ENCODE data around the gene APMAP. TPM values are rescaled to one million over a fixed set of nuclear protein-coding genes. Genes with fewer than 3 reads are reported as not detected.

Gene APMAP
- total RNA-seq (10 to 100 TPM; 46.0 to 46.2 TPM), polyA plus RNA-seq (100 to 1,000 TPM in 1 of 3 donors, 10 to 100 TPM in 2; 74.5 to 234 (median 81.7) TPM), total RNA-seq (26.6 to 151 (median 70.9) reads per million in 6 experiments)

DNA sequence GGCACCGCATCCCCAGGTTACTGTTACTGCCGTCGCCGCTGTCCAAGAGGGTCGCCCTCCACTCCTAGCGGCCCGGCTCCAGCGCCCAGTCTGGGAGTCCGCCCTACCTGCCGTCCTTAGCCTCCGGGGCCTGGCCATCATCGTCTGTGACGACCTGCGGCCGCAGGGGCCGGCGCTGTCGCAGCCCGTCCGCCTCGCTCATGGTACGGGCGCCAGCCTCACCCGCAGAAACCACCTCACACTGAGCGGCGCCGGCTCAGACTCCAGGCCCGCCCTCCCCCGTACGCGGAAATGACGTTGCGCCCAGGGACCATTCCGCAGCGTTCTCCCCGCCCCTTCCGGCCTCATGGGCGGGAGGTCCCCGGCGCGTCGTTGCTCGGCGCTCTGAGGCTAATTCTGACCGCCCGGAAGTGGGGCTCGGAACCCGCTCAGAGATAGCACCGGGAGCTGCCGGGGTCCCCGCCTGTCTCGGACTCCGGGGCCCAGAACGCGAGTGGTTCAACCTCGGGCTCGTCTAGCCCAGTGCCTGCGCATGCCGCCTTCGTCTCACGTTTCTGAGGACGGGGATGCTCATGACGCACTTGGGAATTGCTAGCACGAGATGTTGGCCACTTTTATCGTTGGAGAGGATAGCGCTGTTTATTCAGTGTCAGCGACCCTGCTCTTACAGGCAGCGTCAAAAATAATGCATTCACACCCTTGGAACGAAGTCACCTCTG lies at the start of gene APMAP:
APMAP (minus strand) TSS at position 265 of the 719 bp plus-strand sequence; CDS start at position 202, 63 bp downstream.
- Mint-ChIP-seq H3K27ac (peak within 1 kb of the TSS; percentile 93 to 99 (median 98)), H3K4me3 (peak within 1 kb of the TSS; percentile 93 to 97 (median 96)), H3K4me1 (peaks cover 36 to 72% (median 56%) of the 10 kb centered on the region in 4 donors), H3K36me3 (peaks cover 0 to 4% (median 0%) of the 10 kb centered on the region in 3 donors), H3K27me3 (no peaks in the 10 kb centered on the region), H3K9me3 (no peaks in the 10 kb centered on the region)
- POLR2A ChIA-PET = interaction anchor here (1.1 to 5.6 kb wide), 7 partner anchors 45 to 268 kb away, joined by 3 to 83 read pairs (median 6); partner anchors contain the start of genes ACSS1 and ENTPD6
- ATAC-seq (peak; percentile 92 to 93), DNase-seq (peak; percentile 89 to 97 (median 95))

- H3K4me3 Mint-ChIP-seq = peak overlapping the region in 5 of 10 donors; percentile 20 to 87 (median 66)
These were observed 49.4 kb upstream of the APMAP start for GRCh38 chr20:25041813-25042530.

GRCh38 chr20:25040438-25040831 lies 47.9 kb upstream of the APMAP start:
- Mint-ChIP-seq H3K9me3 (no peaks in the 10 kb centered on the region), H3K27ac (peak overlapping the region; percentile 69 to 94 (median 80)), H3K4me1 (peaks cover 33 to 81% (median 65%) of the 10 kb centered on the region in 4 donors), H3K4me3 (peak overlapping the region in 1 of 10 donors; percentile 10), H3K36me3 (peaks cover 0 to under 1% (median 0%) of the 10 kb centered on the region in 3 donors), H3K27me3 (no peaks in the 10 kb centered on the region)
- peak in 1 of 10 donors; percentile 35 for DNase-seq
- no peak for ATAC-seq
- POLR2A ChIA-PET = no interaction called here

More at GRCh38 chr20:25041813-25042530, 49.4 kb upstream of the APMAP start:
- DNase-seq (peak in 1 of 10 donors; percentile 48), ATAC-seq (no peak)
- POLR2A ChIA-PET = interaction anchor here (1.6 to 3.5 kb wide), 2 partner anchors 16 to 23 kb away, joined by 4 to 43 read pairs; partner anchors contain the start of gene ACSS1
- Mint-ChIP-seq H3K9me3 (no peaks in the 10 kb centered on the region), H3K36me3 (peaks cover 0 to 14% (median 2%) of the 10 kb centered on the region in 3 donors), H3K4me1 (peaks cover 21 to 68% (median 50%) of the 10 kb centered on the region in 4 donors), H3K27me3 (no peaks in the 10 kb centered on the region), H3K27ac (peak overlapping the region; percentile 93 to 98 (median 95))

GRCh38 chr20:25039697-25040437 lies 47.3 kb upstream of the APMAP start:
- Mint-ChIP-seq H3K27me3 (no peaks in the 10 kb centered on the region), H3K9me3 (no peaks in the 10 kb centered on the region), H3K27ac (peak overlapping the region; percentile 69 to 94 (median 80)), H3K4me3 (no peak overlapping the region), H3K36me3 (no peaks in the 10 kb centered on the region), H3K4me1 (peaks cover 33 to 84% (median 69%) of the 10 kb centered on the region in 4 donors)
- ATAC-seq (no peak), DNase-seq (peak in 1 of 10 donors; percentile 50)
- POLR2A ChIA-PET = no interaction called here

- no peaks in the 10 kb centered on the region for H3K36me3 Mint-ChIP-seq
- no peak overlapping the region for H3K4me3 Mint-ChIP-seq
- H3K4me1 Mint-ChIP-seq = peaks cover 33 to 82% (median 74%) of the 10 kb centered on the region in 4 donors
- ATAC-seq (no peak), DNase-seq (peak in 1 of 10 donors; percentile 22)
- POLR2A ChIA-PET = interaction anchor here (0.7 to 2.1 kb wide), 2 partner anchors 8 to 46 kb away, joined by 3 to 7 read pairs; partner anchors contain the start of gene APMAP
- no peaks in the 10 kb centered on the region for H3K27me3 Mint-ChIP-seq
- H3K27ac Mint-ChIP-seq = peak overlapping the region; percentile 69 to 96 (median 93)
- no peaks in the 10 kb centered on the region for H3K9me3 Mint-ChIP-seq
These were observed 46.1 kb upstream of the APMAP start for GRCh38 chr20:25038591-25039015.

DNA sequence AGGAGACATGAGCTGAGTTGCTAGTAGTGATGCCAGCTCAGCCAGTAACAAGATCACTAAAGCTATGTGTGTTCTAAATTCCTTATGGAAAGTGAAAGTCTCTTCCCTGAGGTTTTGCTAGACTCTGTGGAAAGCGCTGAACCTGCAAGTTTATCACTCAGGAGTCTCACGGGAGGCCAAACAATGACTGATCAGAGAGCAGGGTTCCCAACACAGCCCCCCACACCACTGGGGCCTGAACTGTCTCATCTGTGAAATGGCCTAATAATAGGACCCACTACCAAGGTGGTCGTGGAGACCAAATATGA lies 45.5 kb upstream of the APMAP start:
- Mint-ChIP-seq H3K27ac (peak overlapping the region; percentile 86 to 96 (median 93)), H3K4me1 (peaks cover 33 to 79% (median 73%) of the 10 kb centered on the region in 4 donors), H3K9me3 (no peaks in the 10 kb centered on the region), H3K4me3 (peak overlapping the region in 5 of 10 donors; percentile 41 to 65 (median 55)), H3K36me3 (no peaks in the 10 kb centered on the region), H3K27me3 (no peaks in the 10 kb centered on the region)
- POLR2A ChIA-PET = interaction anchor here (0.7 to 2.8 kb wide), 4 partner anchors 9 to 46 kb away, joined by 3 to 23 read pairs (median 5); partner anchors contain the start of genes ACSS1 and APMAP
- DNase-seq (no peak), ATAC-seq (no peak)

- peak in 5 of 10 donors; percentile 9 to 63 (median 40) for DNase-seq
- Mint-ChIP-seq H3K9me3 (no peaks in the 10 kb centered on the region), H3K4me1 (peaks cover 30 to 73% (median 68%) of the 10 kb centered on the region in 4 donors), H3K36me3 (peaks cover 0 to 5% (median 0%) of the 10 kb centered on the region in 3 donors), H3K27me3 (no peaks in the 10 kb centered on the region), H3K27ac (peak overlapping the region; percentile 86 to 96 (median 93)), H3K4me3 (peak overlapping the region in 9 of 10 donors; percentile 29 to 71 (median 55))
- POLR2A ChIA-PET = interaction anchor here (0.7 to 2.8 kb wide), 5 partner anchors 8 to 45 kb away, joined by 3 to 23 read pairs (median 6); partner anchors contain the start of genes ACSS1 and APMAP
- peak; percentile 71 to 83 for ATAC-seq
These were observed 44.9 kb upstream of the APMAP start for GRCh38 chr20:25037288-25038102.

- DNase-seq (peak in 1 of 10 donors; percentile 27), ATAC-seq (no peak)
- peaks cover 0 to 10% (median 3%) of the 10 kb centered on the region in 3 donors for H3K36me3 Mint-ChIP-seq
- no peaks in the 10 kb centered on the region for H3K27me3 Mint-ChIP-seq
- no peaks in the 10 kb centered on the region for H3K9me3 Mint-ChIP-seq
- POLR2A ChIA-PET = interaction anchor here (0.6 to 2.8 kb wide), 7 partner anchors 9 to 648 kb away, joined by 3 to 23 read pairs (median 4); partner anchors contain the start of gene ACSS1
- H3K4me1 Mint-ChIP-seq = peaks cover 29 to 66% (median 60%) of the 10 kb centered on the region in 4 donors
- H3K4me3 Mint-ChIP-seq = peak overlapping the region; percentile 40 to 80 (median 68)
- peak overlapping the region; percentile 86 to 96 (median 93) for H3K27ac Mint-ChIP-seq
These were observed 43.9 kb upstream of the APMAP start for GRCh38 chr20:25036331-25036936.

DNA sequence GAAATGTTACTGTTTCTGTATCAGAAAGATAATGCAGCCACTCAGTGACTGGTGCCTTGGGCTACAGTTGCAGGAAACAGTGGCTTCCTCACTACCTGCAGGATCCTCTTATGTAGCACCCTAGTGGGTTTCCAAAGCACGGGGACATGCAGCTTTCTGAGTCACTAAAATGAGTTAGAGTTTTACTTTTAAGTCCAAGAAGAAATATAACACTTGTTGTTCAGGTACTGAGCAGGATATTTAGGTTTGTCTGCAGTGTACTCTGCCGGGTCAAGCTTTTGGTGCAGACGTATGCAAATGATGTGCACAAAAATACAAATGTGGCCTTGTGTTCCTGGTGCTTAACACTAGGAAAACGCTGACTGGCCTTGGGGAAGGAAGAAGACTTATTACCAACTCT lies 43.4 kb upstream of the APMAP start:
- POLR2A ChIA-PET = interaction anchor here (0.6 to 2.8 kb wide), 4 partner anchors 9 to 55 kb away, joined by 3 to 23 read pairs (median 4); partner anchors contain the start of gene ACSS1
- peak; percentile 62 to 67 for ATAC-seq
- peak overlapping the region; percentile 75 to 96 (median 93) for H3K27ac Mint-ChIP-seq
- peaks cover 0 to 11% (median 5%) of the 10 kb centered on the region in 3 donors for H3K36me3 Mint-ChIP-seq
- no peaks in the 10 kb centered on the region for H3K27me3 Mint-ChIP-seq
- H3K4me3 Mint-ChIP-seq = peak overlapping the region; percentile 40 to 80 (median 68)
- no peaks in the 10 kb centered on the region for H3K9me3 Mint-ChIP-seq
- DNase-seq = peak in 4 of 10 donors; percentile 18 to 63 (median 34)
- peaks cover 29 to 64% (median 57%) of the 10 kb centered on the region in 4 donors for H3K4me1 Mint-ChIP-seq

DNA sequence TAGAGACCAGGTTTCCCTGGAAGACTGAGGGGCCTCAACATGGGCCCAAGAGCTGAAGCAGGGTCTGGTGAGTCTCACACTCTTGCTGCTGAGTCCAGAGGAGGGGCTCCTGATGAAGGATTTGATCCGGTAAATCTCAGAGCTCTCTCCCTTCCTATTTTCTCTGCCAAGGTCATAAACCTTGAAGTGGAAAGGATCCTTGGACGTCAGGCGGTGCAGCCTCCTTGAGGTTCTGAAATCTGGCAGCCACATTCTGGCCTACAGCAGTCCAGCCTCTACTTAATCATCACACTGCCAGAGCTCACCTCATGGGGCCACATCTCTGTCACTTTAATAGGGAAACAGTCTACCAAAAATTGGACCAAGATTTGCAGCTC lies 41.4 kb upstream of the APMAP start:
- H3K4me3 Mint-ChIP-seq = no peak overlapping the region
- no peak for ATAC-seq
- H3K36me3 Mint-ChIP-seq = peaks cover 0 to 27% (median 21%) of the 10 kb centered on the region in 3 donors
- H3K27ac Mint-ChIP-seq = no peak overlapping the region
- H3K9me3 Mint-ChIP-seq = no peaks in the 10 kb centered on the region
- peaks cover 34 to 66% (median 58%) of the 10 kb centered on the region in 4 donors for H3K4me1 Mint-ChIP-seq
- no peaks in the 10 kb centered on the region for H3K27me3 Mint-ChIP-seq
- no peak for DNase-seq
- POLR2A ChIA-PET = interaction anchor here (1.9 kb wide), 1 partner anchor 24 kb away, joined by 9 read pairs; the partner anchor contains the start of gene ACSS1
